AG20443 (cell line): ENCODE data around the gene NPFFR1.
"Not testable (repeated sequence)": the region's sequence is repeated elsewhere in the genome, so short reads cannot be mapped to it uniquely, and the experiment has no call there.

ENCODE experiments used
- DNase-seq: peaks from one replicate; pipeline ENCODE4 v3.0.0; 2012; ENCODE audit warnings: low spot score, mixed read lengths

Gene NPFFR1

DNA sequence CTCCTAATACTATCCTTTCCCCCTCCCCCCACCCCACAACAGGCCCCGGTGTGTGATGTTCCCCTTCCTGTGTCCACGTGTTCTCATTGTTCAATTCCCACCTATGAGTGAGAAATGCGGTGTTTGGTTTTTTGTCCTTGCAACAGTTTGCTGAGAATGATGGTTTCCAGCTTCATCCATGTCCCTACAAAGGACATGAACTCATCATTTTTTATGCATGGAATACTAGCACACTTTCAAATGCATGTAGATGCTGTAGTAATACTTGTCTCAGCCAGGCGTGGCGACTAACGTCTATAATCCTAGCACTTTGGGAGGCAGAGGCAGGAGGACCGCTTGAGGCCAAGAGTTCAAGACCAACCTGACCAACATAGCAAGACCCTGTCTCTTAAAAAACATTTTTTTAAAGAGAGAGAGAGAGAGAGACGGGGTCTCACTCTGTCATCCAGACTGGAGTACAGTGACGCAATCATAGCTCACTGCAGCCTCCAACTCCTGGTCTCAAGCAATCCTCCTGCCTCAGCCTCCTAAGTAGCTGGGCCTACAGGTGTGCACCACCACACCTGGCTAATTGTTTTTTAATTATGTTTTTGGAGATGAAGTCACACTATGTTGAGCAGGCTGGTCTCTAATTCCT, 60.9 kb downstream of the NPFFR1 start:
- not testable (repeated sequence) for DNase-seq

DNA sequence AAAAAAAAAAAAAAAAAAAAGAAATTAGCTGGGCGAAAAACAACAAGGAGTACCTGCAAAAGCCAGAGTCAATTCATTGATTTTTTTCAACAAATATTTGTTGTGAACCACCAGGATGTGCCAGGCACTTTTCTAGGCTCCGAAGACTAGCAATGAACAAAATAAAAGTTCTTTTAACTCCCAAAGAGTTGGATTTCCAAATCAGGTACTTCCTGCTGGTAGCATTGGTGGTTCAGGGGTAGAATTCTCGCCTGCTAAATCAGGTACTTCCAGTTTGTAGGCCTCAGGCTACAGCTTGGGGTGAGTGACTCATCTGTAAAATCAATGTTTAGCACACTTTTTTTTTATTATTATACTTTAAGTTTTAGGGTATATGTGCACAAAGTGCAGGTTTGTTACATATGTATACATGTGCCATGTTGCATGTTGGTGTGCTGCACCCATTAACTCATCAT, 61.4 kb downstream of the NPFFR1 start:
- DNase-seq = no peak

DNA sequence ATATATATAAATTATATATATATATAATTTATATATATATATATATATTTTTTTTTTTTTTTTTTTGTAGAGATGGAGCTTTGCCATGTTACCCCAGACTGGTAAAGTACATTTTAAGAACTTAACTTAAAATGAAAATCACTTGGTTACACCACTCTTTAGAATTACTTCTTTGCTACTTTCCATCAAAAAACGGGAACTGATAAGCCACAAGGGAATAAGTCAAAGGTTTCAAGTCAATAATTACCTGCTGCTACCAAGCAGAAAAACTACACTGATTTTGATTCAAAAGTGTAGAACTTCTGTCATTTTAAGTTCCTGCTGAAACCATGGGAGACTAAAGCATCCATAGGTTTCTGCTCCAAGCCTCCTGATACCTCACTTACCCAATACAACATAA, 62.8 kb downstream of the NPFFR1 start:
- DNase-seq = no peak

DNA sequence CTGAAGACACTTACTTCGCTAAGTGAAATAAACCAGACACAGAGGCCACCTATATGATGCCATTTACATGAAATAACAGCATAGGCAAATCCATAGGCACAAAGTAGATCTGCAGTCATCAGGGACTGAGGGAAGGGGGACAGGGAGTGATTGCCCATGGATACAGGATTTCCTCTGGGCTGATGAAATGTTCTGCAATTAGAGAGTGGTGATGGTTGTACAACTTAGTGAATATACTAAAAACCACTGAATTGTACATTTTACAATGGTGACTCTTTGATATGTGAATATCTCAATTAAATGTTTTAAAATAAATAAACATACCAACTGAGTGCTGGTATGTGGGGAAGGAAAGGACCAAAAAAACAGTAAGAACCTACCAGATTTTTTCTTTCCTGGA, 70.9 kb downstream of the NPFFR1 start:
- DNase-seq = no peak

DNA sequence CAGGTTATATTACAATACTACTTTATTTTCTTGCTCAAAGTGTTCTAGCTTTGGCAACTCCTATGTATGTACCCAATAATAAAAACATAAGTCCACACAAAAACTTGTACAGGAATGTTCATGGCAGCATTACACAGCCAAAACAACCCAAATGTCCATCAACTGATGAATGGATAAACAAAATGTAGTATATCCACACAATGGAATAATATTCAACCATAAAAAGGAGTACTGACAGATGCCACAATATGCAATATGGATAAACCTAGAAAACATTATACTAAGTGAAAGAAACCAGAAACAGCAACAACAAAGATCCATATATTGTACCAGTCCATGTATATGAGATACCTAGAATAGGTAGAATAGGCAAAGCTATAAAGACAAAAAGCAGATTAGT, 71.5 kb downstream of the NPFFR1 start:
- DNase-seq = no peak

DNA sequence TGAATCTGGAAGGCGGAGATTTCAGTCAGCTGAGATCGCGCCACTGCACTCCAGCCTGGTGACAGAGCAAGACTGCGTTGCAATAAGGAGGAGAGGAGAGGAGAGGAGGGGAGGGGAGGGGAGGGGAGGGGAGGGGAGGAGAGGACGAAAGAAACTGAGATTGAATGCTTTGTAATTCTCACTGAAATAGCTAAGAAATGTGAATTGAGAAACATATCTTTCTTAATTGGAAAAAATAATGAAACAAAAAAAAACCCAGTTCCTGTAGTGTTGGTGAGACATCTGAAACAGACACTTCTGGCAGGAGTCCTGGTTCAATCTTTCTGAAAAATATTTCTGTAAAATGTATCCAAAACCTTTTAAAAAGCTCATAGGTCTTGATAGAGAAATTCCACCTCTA, 77.0 kb downstream of the NPFFR1 start:
- no peak for DNase-seq

DNA sequence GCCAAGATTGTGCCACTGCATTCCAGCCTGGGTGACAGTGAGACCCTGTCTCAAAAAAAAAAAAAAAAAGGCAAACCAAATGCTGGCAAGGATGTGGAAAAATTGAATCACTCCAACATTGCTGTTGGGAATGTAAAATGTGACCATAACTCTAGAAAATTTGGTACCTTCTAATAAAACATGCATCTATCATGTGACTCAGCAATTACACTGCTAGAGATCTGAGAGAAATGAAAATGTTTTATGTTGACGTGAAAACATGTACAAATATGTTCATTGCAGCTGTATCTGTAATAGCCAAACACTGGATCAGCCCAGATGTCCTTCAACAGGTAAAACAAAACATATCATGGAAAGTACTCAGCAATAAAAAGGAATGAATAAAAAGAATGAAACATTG, 82.7 kb downstream of the NPFFR1 start:
- no peak for DNase-seq

DNA sequence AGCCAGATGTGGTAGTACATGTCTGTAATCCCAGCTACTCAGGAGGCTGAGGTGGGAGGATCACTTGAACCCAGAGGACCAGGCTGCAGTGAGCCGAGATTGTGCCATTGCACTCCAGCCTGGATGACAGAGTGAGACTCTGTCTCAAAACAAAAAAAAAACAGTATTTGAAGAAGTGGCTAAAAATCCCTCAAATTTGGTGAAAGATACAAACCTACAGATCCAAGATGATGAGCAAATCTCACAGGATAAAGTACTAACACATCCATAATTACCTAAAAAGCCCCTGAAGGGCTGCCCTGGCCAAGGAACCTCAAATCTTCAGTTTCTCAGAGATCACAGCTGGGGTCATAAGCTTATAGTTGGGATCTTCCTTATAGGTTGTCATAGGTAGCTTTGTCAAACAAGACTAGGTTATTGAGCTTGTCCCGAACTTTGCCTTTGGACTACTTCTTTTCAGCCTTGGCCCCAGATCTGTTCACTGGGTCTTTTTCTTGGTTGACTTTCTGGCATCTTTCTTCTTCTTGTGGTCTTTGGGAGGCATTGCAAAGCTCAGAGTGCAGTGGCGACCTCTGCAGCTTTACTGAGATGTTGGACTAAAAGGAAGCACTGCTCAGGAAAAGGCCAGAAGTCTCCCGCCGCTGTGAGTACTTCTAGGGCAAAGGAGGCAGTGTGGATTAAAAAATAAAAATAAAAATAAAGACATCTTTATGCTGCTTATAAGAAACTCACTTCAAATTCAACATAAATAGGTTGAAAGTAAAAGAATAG, 84.9 kb downstream of the NPFFR1 start:
- no peak for DNase-seq
